ENCODE results near the gene FOXN3. TPM values are rescaled to one million over a fixed set of nuclear protein-coding genes. Genes with fewer than 3 reads are reported as not detected.

FOXN3 gene
- total RNA-seq, 1 experiment from 2014 or later, result 125 TPM

GRCh38 chr14:89186856-89187376 lies 230.1 kb downstream of the FOXN3 start:
- no peak overlapping the region for H3T11ph ChIP-seq (ENCODE audit: low read length)
- no peak overlapping the region for H3K4ac ChIP-seq (ENCODE audit: low read depth, low read length)
- no peak overlapping the region for H4K91ac ChIP-seq (ENCODE audit: insufficient read length, low read depth, low read length)
- no peak overlapping the region for H2BK20ac ChIP-seq (ENCODE audit: low read depth, low read length, poor library complexity, severe bottlenecking)
- Mint-ChIP-seq H3K9me3 (no peaks in the 10 kb centered on the region), H3K4me1 (peaks cover 31% of the 10 kb centered on the region in 2 experiments), H3K27me3 (ENCODE audit: low read depth) (no peaks in the 10 kb centered on the region), H3K27ac (peak overlapping the region in 2 of 3 experiments; percentile 37 to 77; a peak in 5 of 7 replicates), H3K4me3 (no peak overlapping the region), H3K36me3 (ENCODE audit: insufficient read depth in 1 of 3, low read depth in 3 of 3) (peaks cover 22 to 30% (median 25%) of the 10 kb centered on the region in 3 experiments)
- no peaks in the 10 kb centered on the region for H3K4me1 ChIP-seq (ENCODE audit: insufficient read depth, low read length)
- no peak overlapping the region for H2AK5ac ChIP-seq (ENCODE audit: insufficient read length, low read length)
- H3K23me2 ChIP-seq (ENCODE audit: insufficient read length, low read depth, low read length, poor library complexity, severe bottlenecking), result no peaks in the 10 kb centered on the region
- H3K79me1 ChIP-seq (ENCODE audit: insufficient read depth, low read depth, low read length, poor library complexity, severe bottlenecking), result no peaks in the 10 kb centered on the region
- H3K14ac ChIP-seq (ENCODE audit: insufficient read depth, low read length), result no peak overlapping the region
- H3K18ac ChIP-seq (ENCODE audit: insufficient read length, low read depth, low read length), result no peak overlapping the region
- H3K9ac ChIP-seq (ENCODE audit: extremely low read depth, insufficient read length, low read length), result no peak overlapping the region
- DNase-seq, result no peak
- no peak overlapping the region for H4K5ac ChIP-seq (ENCODE audit: insufficient read length, low read depth, low read length)
- H2BK12ac ChIP-seq (ENCODE audit: insufficient read length, low read depth, low read length), result no peak overlapping the region
- H2BK5ac ChIP-seq (ENCODE audit: insufficient read length, low read length), result no peak overlapping the region
- no peak overlapping the region for H3K56ac ChIP-seq (ENCODE audit: insufficient read length, low read depth, low read length)
- H3K27ac ChIP-seq (ENCODE audit: insufficient read length, low read depth, low read length), result no peak overlapping the region
- H4K8ac ChIP-seq (replicated peaks; ENCODE audit: insufficient read length, low read depth, low read length), result no peak overlapping the region
- no peaks in the 10 kb centered on the region for H3K9me3 ChIP-seq (ENCODE audit: control insufficient read depth, low read depth, low read length)
- no peak overlapping the region for H2BK15ac ChIP-seq (ENCODE audit: low read depth, low read length)
- no peaks in the 10 kb centered on the region for H3K27me3 ChIP-seq (ENCODE audit: insufficient read depth, low read length)
- no peak for TF ChIP-seq CTCF (conservative IDR thresholded peaks at IDR 0.05)
- no peak overlapping the region for H3K23ac ChIP-seq (ENCODE audit: insufficient read length, low read depth, low read length)
- H2BK120ac ChIP-seq (ENCODE audit: low read depth, low read length, poor library complexity, severe bottlenecking), result no peak overlapping the region
- no peaks in the 10 kb centered on the region; the same call in 1 of the 2 replicates for H3K79me2 ChIP-seq (ENCODE audit: insufficient read depth, low read length)
- H2AFZ ChIP-seq (ENCODE audit: low read length), result no peak overlapping the region
- WGBS (ENCODE audit: extremely low coverage, insufficient read length, low lambda C conversion rate), result no CpG with 5 or more reads among the region's 7 CpGs
- no peak overlapping the region for H3K4me2 ChIP-seq (ENCODE audit: insufficient read depth, insufficient read length, low read length)
- H4K20me1 ChIP-seq (ENCODE audit: control insufficient read depth, insufficient read depth, insufficient read length), result no peaks in the 10 kb centered on the region
